Vagina (tissue), 2 donors: Measurements from ENCODE around the gene PACRG.

Experiments used
- POLR2A ChIP-seq, 2 donors: fragments of 450-650 bp; IDR thresholded peaks; one replicate each; pipeline ENCODE4 v1.6.1; 2017; ENCODE audit warnings: antibody characterized with exemption in 2 of 2, mild to moderate bottlenecking in 2 of 2, moderate library complexity in 2 of 2
- POLR2AphosphoS5 ChIP-seq, 2 donors: sonication (generic); formaldehyde crosslinking; IDR thresholded peaks; one replicate each; pipeline ENCODE4 v1.9.0; 2017; ENCODE audit warnings: antibody characterized with exemption in 2 of 2, mild to moderate bottlenecking in 2 of 2, low read depth in 1 of 2; ENCODE audit not compliant: insufficient read depth in 1 of 2
- TF ChIP-seq, protein P1 (sequence below), 3 experiments: fragments of 450-650 bp in 2 of 3; fragments of 200-600 bp in 1 of 3; sonication (generic) in 1 of 3; IDR thresholded peaks; one replicate each; pipeline ENCODE4 v1.5.1; 2017 to 2019; ENCODE audit warnings: antibody characterized with exemption in 3 of 3, mild to moderate bottlenecking in 2 of 3, moderate library complexity in 2 of 3

DNA sequence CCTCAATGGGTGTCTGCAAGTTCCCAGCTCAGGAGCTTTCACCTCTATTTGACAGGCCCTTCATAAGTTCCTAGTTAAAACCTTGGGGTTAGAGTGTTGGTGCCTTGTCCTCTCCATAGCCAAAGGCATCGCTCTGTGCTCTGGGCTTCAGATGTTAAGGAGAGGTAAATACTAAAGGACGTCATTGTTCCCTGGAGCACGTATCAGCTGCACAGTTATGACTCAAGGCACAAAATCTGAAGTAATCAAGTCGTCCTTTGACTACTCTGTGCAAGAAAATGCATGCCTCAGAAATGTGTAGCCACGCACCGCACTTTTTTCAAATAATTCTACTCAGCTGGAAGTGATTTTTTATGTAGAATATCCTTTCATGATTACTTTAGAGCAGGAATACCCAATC lies 446.0 kb downstream of the PACRG start:
- TF ChIP-seq, protein P1, sequence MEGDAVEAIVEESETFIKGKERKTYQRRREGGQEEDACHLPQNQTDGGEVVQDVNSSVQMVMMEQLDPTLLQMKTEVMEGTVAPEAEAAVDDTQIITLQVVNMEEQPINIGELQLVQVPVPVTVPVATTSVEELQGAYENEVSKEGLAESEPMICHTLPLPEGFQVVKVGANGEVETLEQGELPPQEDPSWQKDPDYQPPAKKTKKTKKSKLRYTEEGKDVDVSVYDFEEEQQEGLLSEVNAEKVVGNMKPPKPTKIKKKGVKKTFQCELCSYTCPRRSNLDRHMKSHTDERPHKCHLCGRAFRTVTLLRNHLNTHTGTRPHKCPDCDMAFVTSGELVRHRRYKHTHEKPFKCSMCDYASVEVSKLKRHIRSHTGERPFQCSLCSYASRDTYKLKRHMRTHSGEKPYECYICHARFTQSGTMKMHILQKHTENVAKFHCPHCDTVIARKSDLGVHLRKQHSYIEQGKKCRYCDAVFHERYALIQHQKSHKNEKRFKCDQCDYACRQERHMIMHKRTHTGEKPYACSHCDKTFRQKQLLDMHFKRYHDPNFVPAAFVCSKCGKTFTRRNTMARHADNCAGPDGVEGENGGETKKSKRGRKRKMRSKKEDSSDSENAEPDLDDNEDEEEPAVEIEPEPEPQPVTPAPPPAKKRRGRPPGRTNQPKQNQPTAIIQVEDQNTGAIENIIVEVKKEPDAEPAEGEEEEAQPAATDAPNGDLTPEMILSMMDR (IDR thresholded peaks at IDR 0.05): no peak
- TF ChIP-seq POLR2AphosphoS5 (IDR thresholded peaks at IDR 0.05; ENCODE audit: insufficient read depth in 1 of 2, low read depth in 1 of 2) (no peak), POLR2A (IDR thresholded peaks at IDR 0.05) (no peak)
